ENCODE data around the gene SEC23B. TPM values are rescaled to one million over a fixed set of nuclear protein-coding genes. Genes with fewer than 3 reads are reported as not detected.

SEC23B gene
- total RNA-seq, 2 donors from 2014 or later = 6.8 to 19.1 TPM

DNA sequence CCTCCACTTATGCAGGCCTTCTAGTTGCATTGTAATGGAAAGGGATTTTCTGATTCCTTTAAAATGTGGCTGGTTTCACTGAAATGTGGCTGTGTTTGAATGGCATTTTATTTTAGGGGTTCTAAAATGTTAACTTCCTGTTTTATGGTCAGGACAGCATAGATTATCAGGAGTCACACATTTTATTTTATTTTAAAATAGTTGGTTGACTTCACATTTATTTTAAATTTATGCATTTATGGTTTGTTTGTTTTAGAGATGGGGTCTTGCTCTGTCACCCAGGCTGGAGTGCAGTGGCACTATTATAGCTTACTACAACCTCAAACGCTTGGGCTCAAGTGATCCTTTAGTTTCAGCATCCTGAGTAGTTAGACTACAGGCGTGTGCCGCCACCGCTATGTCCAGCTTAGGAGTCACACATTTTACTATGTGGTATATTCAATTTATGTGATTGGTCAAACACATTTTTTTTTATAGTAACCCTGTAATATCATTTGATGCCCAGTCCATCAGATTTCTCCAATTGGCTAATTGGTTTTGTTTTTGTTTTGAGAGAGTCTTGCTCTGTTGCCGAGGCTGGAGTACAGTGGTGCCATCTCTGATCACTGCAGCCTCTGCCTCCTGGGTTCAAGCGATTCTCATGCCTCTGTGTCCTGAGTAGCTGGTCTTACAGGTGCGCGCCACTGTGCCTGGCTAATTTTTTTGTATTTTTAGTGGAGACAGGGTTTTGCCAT lies 82.4 kb downstream of the SEC23B start:
- Histone ChIP-seq H3K4me1 (peaks cover 0 to 12% of the 10 kb centered on the region in 2 donors), H3K4me3 (no peak overlapping the region), H3K27me3 (no peaks in the 10 kb centered on the region), H3K27ac (no peak overlapping the region), H3K36me3 (peaks cover 12% of the 10 kb centered on the region), H3K9me3 (no peaks in the 10 kb centered on the region)
- no peak for DNase-seq (ENCODE audit: low spot score)
- TF ChIP-seq, protein P1, sequence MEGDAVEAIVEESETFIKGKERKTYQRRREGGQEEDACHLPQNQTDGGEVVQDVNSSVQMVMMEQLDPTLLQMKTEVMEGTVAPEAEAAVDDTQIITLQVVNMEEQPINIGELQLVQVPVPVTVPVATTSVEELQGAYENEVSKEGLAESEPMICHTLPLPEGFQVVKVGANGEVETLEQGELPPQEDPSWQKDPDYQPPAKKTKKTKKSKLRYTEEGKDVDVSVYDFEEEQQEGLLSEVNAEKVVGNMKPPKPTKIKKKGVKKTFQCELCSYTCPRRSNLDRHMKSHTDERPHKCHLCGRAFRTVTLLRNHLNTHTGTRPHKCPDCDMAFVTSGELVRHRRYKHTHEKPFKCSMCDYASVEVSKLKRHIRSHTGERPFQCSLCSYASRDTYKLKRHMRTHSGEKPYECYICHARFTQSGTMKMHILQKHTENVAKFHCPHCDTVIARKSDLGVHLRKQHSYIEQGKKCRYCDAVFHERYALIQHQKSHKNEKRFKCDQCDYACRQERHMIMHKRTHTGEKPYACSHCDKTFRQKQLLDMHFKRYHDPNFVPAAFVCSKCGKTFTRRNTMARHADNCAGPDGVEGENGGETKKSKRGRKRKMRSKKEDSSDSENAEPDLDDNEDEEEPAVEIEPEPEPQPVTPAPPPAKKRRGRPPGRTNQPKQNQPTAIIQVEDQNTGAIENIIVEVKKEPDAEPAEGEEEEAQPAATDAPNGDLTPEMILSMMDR (IDR thresholded peaks at IDR 0.05) = no peak

DNA sequence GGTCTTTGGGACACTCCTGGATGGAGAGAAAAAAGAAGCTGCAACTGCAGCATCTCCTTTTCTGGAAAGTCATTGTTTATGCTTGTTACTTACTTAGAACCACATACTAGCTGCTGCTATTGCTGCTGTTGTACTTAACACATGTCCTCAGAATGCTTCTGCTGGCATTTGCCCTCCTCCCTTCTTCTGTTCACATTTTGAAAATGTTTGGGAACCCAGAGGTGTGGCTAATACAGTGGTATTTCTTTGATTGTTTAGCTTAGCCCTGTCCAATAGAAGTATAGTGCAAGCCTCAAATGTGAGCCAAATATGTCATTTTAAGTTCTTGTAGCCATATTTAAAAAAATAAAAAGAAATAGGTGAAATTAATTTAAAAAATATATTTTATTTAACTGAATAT lies 88.5 kb downstream of the SEC23B start:
- peaks cover 24% of the 10 kb centered on the region for H3K36me3 ChIP-seq
- TF ChIP-seq, protein P1 (IDR thresholded peaks at IDR 0.05) = no peak

GRCh38 chr20:18609741-18610140 lies 102.0 kb downstream of the SEC23B start:
- H3K4me3 ChIP-seq = no peak overlapping the region
- H3K36me3 ChIP-seq = peaks cover 8% of the 10 kb centered on the region
- no peaks in the 10 kb centered on the region for H3K27me3 ChIP-seq
- no peak for DNase-seq (ENCODE audit: low spot score)
- no peaks in the 10 kb centered on the region for H3K4me1 ChIP-seq
- TF ChIP-seq, protein P1 (IDR thresholded peaks at IDR 0.05) = no peak
- no peak overlapping the region for H3K27ac ChIP-seq
- H3K9me3 ChIP-seq = no peaks in the 10 kb centered on the region

More for the DNA sequence above, 88.5 kb downstream of the SEC23B start:
- no peak overlapping the region for H3K4me3 ChIP-seq
- H3K9me3 ChIP-seq = no peaks in the 10 kb centered on the region
- no peak overlapping the region for H3K27ac ChIP-seq
- no peak for DNase-seq (ENCODE audit: low spot score)
- no peaks in the 10 kb centered on the region for H3K27me3 ChIP-seq
- H3K4me1 ChIP-seq = no peaks in the 10 kb centered on the region

MicroRNA genes within 50 kb of the gene (microRNA counts, 767-probe panel; counts per million panel counts)
- microRNA hsa-miR-3192 = 0 to 31.0 counts per million in 2 donors

Small RNA genes within 50 kb of the gene (microRNA-seq; reads per million reads assigned to microRNA genes)
- 0 reads per million in 2 donors for gene MIR3192 (ENCODE audit: borderline number of aligned reads in 2 of 2, borderline replicate concordance in 1 of 2)

Other genes with a start within 250 kb of the SEC23B start
- 10 to 100 TPM in 1 of 2 donors, 1 to 10 TPM in 1; 3.0 to 11.6 TPM for gene ZNF133, start 219.4 kb upstream of the SEC23B start, total RNA-seq
- under 1 TPM; 0.41 to 0.83 TPM for gene DZANK1, start 40.9 kb upstream of the SEC23B start, total RNA-seq
- 1 to 10 TPM; 5.5 to 5.9 TPM for gene POLR3F, start 40.5 kb upstream of the SEC23B start, total RNA-seq
- 1 to 10 TPM; 8.6 to 9.1 TPM for gene RBBP9, start 10.7 kb upstream of the SEC23B start, total RNA-seq
- gene SMIM26, start 59.5 kb downstream of the SEC23B start, total RNA-seq = 100 to 1,000 TPM; 165 to 170 TPM
- gene DTD1, start 80.1 kb downstream of the SEC23B start, total RNA-seq = 10 to 100 TPM; 15.5 to 16.9 TPM

All from right atrium auricular region (tissue), 2 donors.